Measurements from ENCODE around the gene HLA-C.
"Not testable (repeated sequence)": the region's sequence is repeated elsewhere in the genome, so short reads cannot be mapped to it uniquely, and the experiment has no call there.

The HLA-C gene

GRCh38 chr6:31243508-31243907 lies 28.4 kb downstream of the HLA-C start:
- TF ChIP-seq, protein P1, sequence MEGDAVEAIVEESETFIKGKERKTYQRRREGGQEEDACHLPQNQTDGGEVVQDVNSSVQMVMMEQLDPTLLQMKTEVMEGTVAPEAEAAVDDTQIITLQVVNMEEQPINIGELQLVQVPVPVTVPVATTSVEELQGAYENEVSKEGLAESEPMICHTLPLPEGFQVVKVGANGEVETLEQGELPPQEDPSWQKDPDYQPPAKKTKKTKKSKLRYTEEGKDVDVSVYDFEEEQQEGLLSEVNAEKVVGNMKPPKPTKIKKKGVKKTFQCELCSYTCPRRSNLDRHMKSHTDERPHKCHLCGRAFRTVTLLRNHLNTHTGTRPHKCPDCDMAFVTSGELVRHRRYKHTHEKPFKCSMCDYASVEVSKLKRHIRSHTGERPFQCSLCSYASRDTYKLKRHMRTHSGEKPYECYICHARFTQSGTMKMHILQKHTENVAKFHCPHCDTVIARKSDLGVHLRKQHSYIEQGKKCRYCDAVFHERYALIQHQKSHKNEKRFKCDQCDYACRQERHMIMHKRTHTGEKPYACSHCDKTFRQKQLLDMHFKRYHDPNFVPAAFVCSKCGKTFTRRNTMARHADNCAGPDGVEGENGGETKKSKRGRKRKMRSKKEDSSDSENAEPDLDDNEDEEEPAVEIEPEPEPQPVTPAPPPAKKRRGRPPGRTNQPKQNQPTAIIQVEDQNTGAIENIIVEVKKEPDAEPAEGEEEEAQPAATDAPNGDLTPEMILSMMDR (conservative IDR thresholded peaks at IDR 0.05; ENCODE audit: control insufficient read depth, insufficient read depth, low read depth, low read length): no peak
- DNase-seq (ENCODE audit: low read depth): no peak
- no peak overlapping the region for H3K4me3 ChIP-seq (ENCODE audit: control insufficient read depth, low read depth, low read length)

GRCh38 chr6:31239854-31240253 lies 32.0 kb downstream of the HLA-C start:
- peak; percentile 5 for DNase-seq (ENCODE audit: low read depth)
- TF ChIP-seq, protein P1 (conservative IDR thresholded peaks at IDR 0.05; ENCODE audit: control insufficient read depth, insufficient read depth, low read depth, low read length): no peak
- no peak overlapping the region for H3K4me3 ChIP-seq (ENCODE audit: control insufficient read depth, low read depth, low read length)

GRCh38 chr6:31234101-31234500 lies 37.8 kb downstream of the HLA-C start:
- DNase-seq (ENCODE audit: low read depth); H3K4me3 ChIP-seq (ENCODE audit: control insufficient read depth, low read depth, low read length): not testable (repeated sequence)

DNA sequence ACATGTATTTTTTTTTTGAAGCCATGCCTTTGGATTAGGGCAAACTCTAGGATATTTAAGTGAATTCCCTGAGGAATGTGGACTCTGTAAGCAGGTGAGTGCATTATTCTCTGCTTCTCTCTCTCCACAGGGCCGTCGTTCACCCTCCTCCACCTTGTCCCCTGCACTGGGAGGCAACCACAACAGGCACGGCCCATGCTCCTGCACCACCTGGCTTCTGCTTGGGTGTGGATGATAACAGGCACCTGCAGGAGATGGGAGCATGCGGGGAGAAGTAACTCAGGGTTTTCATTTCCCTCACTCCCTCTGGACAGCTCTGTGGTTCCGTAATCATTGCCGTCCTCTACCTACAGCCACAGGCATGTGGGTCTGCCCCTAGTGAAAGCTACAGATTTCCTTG lies 43.4 kb downstream of the HLA-C start:
- DNase-seq (ENCODE audit: low read depth): no peak
- no peak overlapping the region for H3K4me3 ChIP-seq (ENCODE audit: control insufficient read depth, low read depth, low read length)
- TF ChIP-seq, protein P1 (conservative IDR thresholded peaks at IDR 0.05; ENCODE audit: control insufficient read depth, insufficient read depth, low read depth, low read length): no peak

DNA sequence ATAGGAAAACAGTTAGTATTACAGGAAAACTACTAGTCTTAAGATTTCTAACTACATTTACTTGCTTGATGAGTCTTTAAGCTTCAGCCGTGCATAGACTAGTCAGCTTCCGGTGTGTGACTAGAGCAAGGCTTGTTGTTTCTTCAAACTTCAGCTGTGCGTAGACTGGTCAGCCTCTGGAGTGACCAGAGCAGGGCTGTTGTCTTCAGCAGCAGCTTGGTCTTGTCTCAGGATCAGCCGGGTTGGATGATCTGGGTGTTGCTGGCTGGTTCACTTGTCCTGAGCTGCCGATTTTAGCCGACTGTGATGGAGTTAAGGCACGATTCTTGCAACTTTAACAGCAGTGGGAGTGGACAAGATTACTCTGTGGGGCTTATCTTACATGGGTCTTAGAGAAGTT lies 44.7 kb downstream of the HLA-C start:
- TF ChIP-seq, protein P1 (conservative IDR thresholded peaks at IDR 0.05; ENCODE audit: control insufficient read depth, insufficient read depth, low read depth, low read length): no peak
- H3K4me3 ChIP-seq (ENCODE audit: control insufficient read depth, low read depth, low read length): no peak overlapping the region
- no peak for DNase-seq (ENCODE audit: low read depth)

- no peak overlapping the region for H3K4me3 ChIP-seq (ENCODE audit: control insufficient read depth, low read depth, low read length)
- no peak for DNase-seq (ENCODE audit: low read depth)
- TF ChIP-seq, protein P1 (conservative IDR thresholded peaks at IDR 0.05; ENCODE audit: control insufficient read depth, insufficient read depth, low read depth, low read length): no peak
These were observed 46.2 kb downstream of the HLA-C start for GRCh38 chr6:31225735-31226134.

- DNase-seq (ENCODE audit: low read depth): no peak
- TF ChIP-seq, protein P1 (conservative IDR thresholded peaks at IDR 0.05; ENCODE audit: control insufficient read depth, insufficient read depth, low read depth, low read length): no peak
- H3K4me3 ChIP-seq (ENCODE audit: control insufficient read depth, low read depth, low read length): no peak overlapping the region
These were observed 49.4 kb downstream of the HLA-C start for GRCh38 chr6:31222496-31222895.

Measured in fibroblast of mammary gland (primary cell).